Ishikawa (cell line): ENCODE measurements around the gene RNF180.

Experiments
- CEBPB ChIP-seq: IDR thresholded peaks from 2 replicates; pipeline ENCODE4 v1.6.1; 2012
- CREB1 ChIP-seq: IDR thresholded peaks from 2 replicates; pipeline ENCODE4 v1.6.1; 2012; ENCODE audit warnings: low read depth
- EGR1 ChIP-seq: IDR thresholded peaks from 2 replicates; pipeline ENCODE4 v1.6.1; 2012
- EP300 ChIP-seq: IDR thresholded peaks from 2 replicates; pipeline ENCODE4 v1.6.1; 2012; ENCODE audit warnings: borderline replicate concordance
- FOXM1 ChIP-seq: IDR thresholded peaks from 2 replicates; pipeline ENCODE4 v1.6.1; 2012; ENCODE audit warnings: low read depth, borderline replicate concordance
- MAX ChIP-seq: IDR thresholded peaks from 2 replicates; pipeline ENCODE4 v1.6.1; 2012
- NFIC ChIP-seq: IDR thresholded peaks from 2 replicates; pipeline ENCODE4 v1.6.1; 2012
- RAD21 ChIP-seq: IDR thresholded peaks from 2 replicates; pipeline ENCODE4 v1.6.1; 2012; ENCODE audit warnings: low read depth
- REST ChIP-seq: IDR thresholded peaks from 2 replicates; pipeline ENCODE4 v1.6.1; 2012; ENCODE audit warnings: low read depth, mild to moderate bottlenecking
- TAF1 ChIP-seq: IDR thresholded peaks from 2 replicates; pipeline ENCODE4 v1.6.1; 2012; ENCODE audit warnings: low read depth, mild to moderate bottlenecking
- TCF12 ChIP-seq: IDR thresholded peaks from 2 replicates; pipeline ENCODE4 v1.6.1; 2012; ENCODE audit warnings: low read depth
- TEAD4 ChIP-seq: IDR thresholded peaks from 2 replicates; pipeline ENCODE4 v1.6.1; 2012
- YY1 ChIP-seq: IDR thresholded peaks from 2 replicates; pipeline ENCODE4 v1.6.1; 2012; ENCODE audit warnings: low read depth
- ZBTB7A ChIP-seq: IDR thresholded peaks from 2 replicates; pipeline ENCODE4 v1.6.1; 2012; ENCODE audit warnings: low read depth
- TF ChIP-seq, protein P1 (sequence below): IDR thresholded peaks from 2 replicates; pipeline ENCODE4 v1.6.1; 2012

Gene RNF180

DNA sequence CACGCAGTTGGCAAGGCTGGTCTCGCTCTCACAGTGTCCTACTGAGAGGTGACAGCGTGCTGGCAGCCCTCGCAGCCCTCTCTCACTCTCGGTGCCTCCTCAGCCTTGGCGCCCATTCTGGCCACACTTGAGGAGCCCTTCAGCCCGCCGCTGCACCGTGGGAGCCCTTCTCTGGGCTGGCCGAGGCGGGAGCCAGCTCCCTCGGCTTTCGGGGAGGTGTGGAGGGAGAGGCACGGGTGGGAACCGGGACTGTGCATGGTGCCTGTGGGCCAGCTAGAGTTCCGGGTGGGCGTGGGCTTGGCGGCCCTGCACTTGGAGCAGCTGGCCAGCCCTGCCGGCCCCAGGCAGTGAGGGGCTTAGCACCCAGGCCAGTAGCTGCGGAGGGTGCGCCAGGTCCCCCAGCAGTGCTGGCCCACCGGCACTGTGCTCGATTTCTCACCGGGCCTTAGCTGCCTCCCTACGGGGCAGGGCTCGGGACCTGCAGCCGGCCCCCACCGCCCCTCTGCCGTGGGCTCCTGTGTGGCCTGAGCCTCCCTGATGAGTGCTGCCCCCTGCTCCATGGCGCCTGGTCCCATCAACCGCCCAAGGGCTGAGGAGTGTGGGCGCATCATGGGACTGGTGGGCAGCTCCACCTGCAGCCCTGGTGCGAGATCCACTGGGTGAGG is 15.7 kb upstream of the RNF180 start:
- TF ChIP-seq YY1: no peak
- no peak for TF ChIP-seq CEBPB
- no peak for TF ChIP-seq TEAD4
- TF ChIP-seq EP300: no peak
- TF ChIP-seq REST: no peak
- TF ChIP-seq, protein P1, sequence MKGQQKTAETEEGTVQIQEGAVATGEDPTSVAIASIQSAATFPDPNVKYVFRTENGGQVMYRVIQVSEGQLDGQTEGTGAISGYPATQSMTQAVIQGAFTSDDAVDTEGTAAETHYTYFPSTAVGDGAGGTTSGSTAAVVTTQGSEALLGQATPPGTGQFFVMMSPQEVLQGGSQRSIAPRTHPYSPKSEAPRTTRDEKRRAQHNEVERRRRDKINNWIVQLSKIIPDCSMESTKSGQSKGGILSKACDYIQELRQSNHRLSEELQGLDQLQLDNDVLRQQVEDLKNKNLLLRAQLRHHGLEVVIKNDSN: no peak
- no peak for TF ChIP-seq TCF12
- TF ChIP-seq TAF1: no peak
- no peak for TF ChIP-seq NFIC
- TF ChIP-seq FOXM1: no peak
- no peak for TF ChIP-seq ZBTB7A
- TF ChIP-seq RAD21: no peak
- TF ChIP-seq EGR1: no peak
- no peak for TF ChIP-seq CREB1
- TF ChIP-seq MAX: no peak

DNA sequence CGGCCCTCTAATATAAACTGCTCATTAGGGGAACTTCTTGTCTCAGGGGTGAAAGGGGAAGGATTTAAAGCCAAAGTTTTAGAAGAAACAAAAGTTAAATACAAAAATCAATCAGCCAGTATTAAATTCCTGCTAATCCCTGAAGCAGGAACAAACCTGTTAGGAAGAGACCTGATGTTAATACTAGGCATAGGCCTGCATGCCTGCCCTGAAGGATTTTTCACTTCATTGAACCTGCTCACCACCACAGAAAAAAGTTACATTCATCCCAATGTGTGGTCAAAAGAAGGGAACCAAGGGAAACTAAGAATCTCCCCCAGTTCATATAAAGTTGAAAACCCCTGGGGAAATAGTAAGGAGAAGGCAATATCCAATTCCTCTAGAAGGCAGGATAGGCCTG is 9.4 kb upstream of the RNF180 start:
- no peak for TF ChIP-seq REST
- TF ChIP-seq EP300: no peak
- no peak for TF ChIP-seq RAD21
- TF ChIP-seq TEAD4: no peak
- TF ChIP-seq EGR1: no peak

GRCh38 chr5:64158827-64159226 is 6.8 kb upstream of the RNF180 start:
- TF ChIP-seq YY1: no peak
- no peak for TF ChIP-seq NFIC
- no peak for TF ChIP-seq MAX
- no peak for TF ChIP-seq CREB1
- TF ChIP-seq FOXM1: no peak
- TF ChIP-seq CEBPB: no peak

- TF ChIP-seq CEBPB (no peak), EGR1 (no peak), RAD21 (no peak), YY1 (no peak), FOXM1 (no peak), REST (no peak), TEAD4 (no peak), CREB1 (no peak), NFIC (no peak), TCF12 (no peak)
- TF ChIP-seq, protein P1: no peak
Observed at GRCh38 chr5:64160201-64160600, 5.4 kb upstream of the RNF180 start.

- TF ChIP-seq YY1: no peak
- TF ChIP-seq ZBTB7A: no peak
- no peak for TF ChIP-seq TCF12
- TF ChIP-seq EGR1: no peak
- TF ChIP-seq, protein P1: no peak
- TF ChIP-seq EP300: no peak
- no peak for TF ChIP-seq CEBPB
- TF ChIP-seq NFIC: no peak
- no peak for TF ChIP-seq FOXM1
- no peak for TF ChIP-seq TAF1
- TF ChIP-seq TEAD4: no peak
- no peak for TF ChIP-seq RAD21
Observed at GRCh38 chr5:64161420-64161819, 4.2 kb upstream of the RNF180 start.
